DND-41 (cell line): ENCODE data around the gene LCN9.

ENCODE experiments used
- ATAC-seq: fragments of 200-7000 bp; cut with Tn5 transposase; 3 replicates; pipeline ENCODE4 v1.9.1; 2021; ENCODE audit warnings: low read depth; ENCODE audit not compliant: insufficient read depth
- DNase-seq: peaks from one replicate; pipeline ENCODE4 v3.0.0-alpha.2; 2020
- H2AFZ ChIP-seq: 2 replicates; pipeline ENCODE4 v1.6.0; 2012; ENCODE audit warnings: low read depth, low read length
- H3K27ac ChIP-seq: 2 replicates; pipeline ENCODE4 v1.5.1; 2012; ENCODE audit warnings: low read length, inconsistent platforms
- H3K27me3 ChIP-seq: fragments of 200-600 bp; sonication (generic); 2 replicates; pipeline ENCODE4 v1.6.0; 2012; ENCODE audit warnings: low read length, mild to moderate bottlenecking, inconsistent platforms; ENCODE audit not compliant: insufficient read depth, poor library complexity
- H3K36me3 ChIP-seq: 2 replicates; pipeline ENCODE4 v1.5.1; 2012; ENCODE audit warnings: low read length, inconsistent platforms; ENCODE audit not compliant: insufficient read depth
- H3K4me1 ChIP-seq: 2 replicates; pipeline ENCODE4 v1.5.1; 2012; ENCODE audit warnings: mild to moderate bottlenecking, low read length; ENCODE audit not compliant: insufficient read depth
- H3K4me2 ChIP-seq: 2 replicates; pipeline ENCODE4 v1.6.0; 2012; ENCODE audit warnings: mild to moderate bottlenecking, moderate library complexity, low read length, inconsistent platforms; ENCODE audit not compliant: insufficient read depth
- H3K4me3 ChIP-seq, 2 experiments: fragments of 200-600 bp in 1 of 2; shearing (Covaris generic) in 1 of 2; 2 replicates each; pipeline ENCODE4 v1.5.1; 2012 to 2016; ENCODE audit warnings: inconsistent platforms in 2 of 2, low read length in 2 of 2, mild to moderate bottlenecking in 2 of 2, low read depth in 1 of 2, moderate library complexity in 1 of 2
- H3K79me2 ChIP-seq: 2 replicates; pipeline ENCODE4 v1.6.0; 2012; ENCODE audit warnings: low read length, inconsistent platforms; ENCODE audit not compliant: insufficient read depth
- H3K9ac ChIP-seq: 2 replicates; pipeline ENCODE4 v1.6.0; 2012; ENCODE audit warnings: low read depth, mild to moderate bottlenecking, inconsistent platforms, low read length, moderate library complexity
- H3K9me3 ChIP-seq: 2 replicates; pipeline ENCODE4 v1.5.1; 2012; ENCODE audit warnings: low read length, moderate library complexity, mild to moderate bottlenecking, inconsistent platforms; ENCODE audit not compliant: insufficient read depth, severe bottlenecking
- H4K20me1 ChIP-seq: 2 replicates; pipeline ENCODE4 v1.6.0; 2012; ENCODE audit warnings: low read length; ENCODE audit not compliant: insufficient read depth
- CTCF ChIP-seq: IDR thresholded peaks from 2 replicates; pipeline ENCODE4 v1.5.1; 2012; ENCODE audit warnings: borderline replicate concordance, low read length, moderate library complexity, mild to moderate bottlenecking; ENCODE audit not compliant: poor library complexity, severe bottlenecking; ENCODE audit errors: extremely low read depth
- EZH2 ChIP-seq: IDR thresholded peaks from 3 replicates; pipeline ENCODE4 v1.6.1; 2012; ENCODE audit warnings: borderline replicate concordance, low read depth, mild to moderate bottlenecking, moderate library complexity, low read length, inconsistent platforms; ENCODE audit not compliant: severe bottlenecking

The LCN9 gene

DNA sequence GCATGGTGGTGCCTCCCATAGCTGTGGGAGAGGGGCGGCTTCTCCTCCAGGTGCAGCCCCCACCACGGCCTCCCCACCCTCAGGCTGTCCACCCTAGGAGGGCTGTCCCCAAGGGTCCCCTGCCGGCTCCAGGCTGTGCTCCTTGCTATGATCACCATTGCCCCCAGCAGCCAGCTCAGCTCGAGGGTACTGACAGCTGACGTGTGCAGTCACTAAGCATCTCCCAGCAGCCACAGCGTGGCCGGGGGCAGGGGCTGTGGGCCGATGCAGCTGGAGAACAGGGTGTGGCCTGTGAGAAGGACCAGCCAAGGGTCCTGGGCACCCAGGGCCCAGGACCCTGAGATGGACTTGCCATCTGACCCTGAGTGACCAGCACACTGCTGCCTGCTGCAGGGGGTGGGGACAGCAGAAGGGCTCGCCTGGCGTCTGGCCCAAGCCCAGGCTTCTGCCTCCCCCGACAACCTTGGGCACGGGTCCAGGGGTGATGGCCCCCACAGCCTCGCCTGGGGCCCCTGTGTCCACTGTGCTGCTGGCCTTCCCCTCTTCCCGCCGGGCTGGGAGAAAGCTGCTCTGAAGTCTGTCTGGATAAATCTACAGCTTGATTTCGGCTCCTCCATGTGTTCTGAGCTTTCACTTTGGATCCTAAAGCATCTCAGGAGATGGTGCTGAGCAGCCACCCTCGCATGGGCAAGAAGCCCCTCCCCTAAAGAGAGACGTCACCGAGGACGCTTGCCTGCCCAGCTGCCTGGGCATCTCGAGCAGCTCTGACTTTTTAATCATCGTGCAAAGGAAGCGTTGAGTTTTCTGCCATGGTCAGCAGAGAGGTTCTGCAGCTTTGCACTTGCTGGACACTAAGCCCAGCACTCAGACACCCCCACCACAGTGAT is 44.4 kb downstream of the LCN9 start:
- Histone ChIP-seq H2AFZ (no peak overlapping the region), H3K9ac (no peak overlapping the region), H3K4me3 (no peak overlapping the region), H3K4me2 (no peak overlapping the region), H3K4me1 (no peaks in the 10 kb centered on the region), H4K20me1 (no peaks in the 10 kb centered on the region), H3K9me3 (no peaks in the 10 kb centered on the region), H3K79me2 (no peaks in the 10 kb centered on the region), H3K36me3 (no peaks in the 10 kb centered on the region), H3K27ac (no peak overlapping the region), H3K27me3 (no peaks in the 10 kb centered on the region)
- TF ChIP-seq CTCF (no peak), EZH2 (no peak)
- DNase-seq (no peak), ATAC-seq (no peak)

DNA sequence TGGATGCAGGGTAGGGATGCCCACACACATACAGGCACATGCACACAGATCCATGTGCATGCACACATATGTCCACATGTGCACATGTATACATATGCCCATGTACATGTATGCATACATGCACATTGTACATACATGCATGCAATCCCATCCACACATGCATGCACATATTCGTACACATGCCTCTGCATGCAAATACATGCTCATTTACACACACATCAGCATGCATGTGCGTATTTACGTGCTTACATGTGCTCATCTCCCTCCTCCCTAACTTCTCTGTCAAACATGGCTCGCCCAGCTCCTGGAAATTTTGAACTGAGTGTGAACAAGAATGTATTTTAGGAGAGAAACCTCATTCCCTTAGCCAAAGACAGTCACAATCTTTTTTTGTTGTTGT is 45.1 kb downstream of the LCN9 start:
- ATAC-seq (no peak), DNase-seq (no peak)
- Histone ChIP-seq H3K4me3 (no peak overlapping the region), H3K79me2 (no peaks in the 10 kb centered on the region), H3K27me3 (no peaks in the 10 kb centered on the region), H3K9ac (no peak overlapping the region), H3K4me1 (no peaks in the 10 kb centered on the region), H3K9me3 (no peaks in the 10 kb centered on the region), H3K4me2 (no peak overlapping the region), H3K27ac (no peak overlapping the region), H3K36me3 (no peaks in the 10 kb centered on the region), H2AFZ (no peak overlapping the region), H4K20me1 (no peaks in the 10 kb centered on the region)
- TF ChIP-seq EZH2 (no peak), CTCF (no peak)

- DNase-seq (no peak), ATAC-seq (no peak)
- TF ChIP-seq CTCF = no peak
- no peaks in the 10 kb centered on the region for H3K4me1 ChIP-seq
- no peaks in the 10 kb centered on the region for H3K79me2 ChIP-seq
- no peaks in the 10 kb centered on the region for H3K27me3 ChIP-seq
- H3K9ac ChIP-seq = no peak overlapping the region
- H2AFZ ChIP-seq = no peak overlapping the region
- no peak overlapping the region for H3K27ac ChIP-seq
- H3K4me2 ChIP-seq = no peak overlapping the region
- no peaks in the 10 kb centered on the region for H3K9me3 ChIP-seq
- no peak overlapping the region for H3K4me3 ChIP-seq
- no peaks in the 10 kb centered on the region for H4K20me1 ChIP-seq
- no peaks in the 10 kb centered on the region for H3K36me3 ChIP-seq
These were observed 48.3 kb downstream of the LCN9 start for GRCh38 chr9:135711391-135711790.
